Measurements from ENCODE around the gene NUP214.

DNA sequence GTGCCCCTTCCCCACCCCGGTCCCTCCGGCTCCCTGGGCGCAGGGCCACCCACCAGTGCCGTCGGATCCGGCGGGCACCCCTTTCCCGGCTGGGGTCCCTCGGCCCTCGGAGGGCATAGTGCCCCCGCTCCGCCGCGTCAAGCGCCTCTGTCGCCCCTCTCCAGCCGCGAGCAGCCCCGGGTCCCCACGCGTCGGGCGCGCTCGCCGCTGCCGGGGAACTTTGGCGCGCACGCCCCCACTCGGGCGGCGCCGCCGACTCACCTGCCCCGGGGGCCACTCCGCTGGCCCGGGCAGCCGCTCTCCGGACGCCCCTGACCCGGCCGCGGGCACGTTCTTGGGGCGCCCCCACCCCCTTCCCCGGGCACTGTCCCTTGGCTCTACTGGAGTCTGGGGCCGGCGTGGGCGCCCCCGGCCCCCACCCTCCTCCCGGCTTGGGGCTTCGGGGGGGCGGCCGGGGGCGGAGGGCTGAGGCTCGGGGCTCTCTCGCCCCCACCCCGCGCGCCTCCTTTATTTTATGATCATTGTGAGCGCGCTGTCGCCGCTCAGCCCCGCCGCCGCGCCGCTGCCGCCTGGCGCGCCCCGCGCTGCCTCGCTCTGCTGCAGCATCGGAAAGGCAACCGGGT lies 152.0 kb downstream of the NUP214 start:
- TF ChIP-seq, protein P1, sequence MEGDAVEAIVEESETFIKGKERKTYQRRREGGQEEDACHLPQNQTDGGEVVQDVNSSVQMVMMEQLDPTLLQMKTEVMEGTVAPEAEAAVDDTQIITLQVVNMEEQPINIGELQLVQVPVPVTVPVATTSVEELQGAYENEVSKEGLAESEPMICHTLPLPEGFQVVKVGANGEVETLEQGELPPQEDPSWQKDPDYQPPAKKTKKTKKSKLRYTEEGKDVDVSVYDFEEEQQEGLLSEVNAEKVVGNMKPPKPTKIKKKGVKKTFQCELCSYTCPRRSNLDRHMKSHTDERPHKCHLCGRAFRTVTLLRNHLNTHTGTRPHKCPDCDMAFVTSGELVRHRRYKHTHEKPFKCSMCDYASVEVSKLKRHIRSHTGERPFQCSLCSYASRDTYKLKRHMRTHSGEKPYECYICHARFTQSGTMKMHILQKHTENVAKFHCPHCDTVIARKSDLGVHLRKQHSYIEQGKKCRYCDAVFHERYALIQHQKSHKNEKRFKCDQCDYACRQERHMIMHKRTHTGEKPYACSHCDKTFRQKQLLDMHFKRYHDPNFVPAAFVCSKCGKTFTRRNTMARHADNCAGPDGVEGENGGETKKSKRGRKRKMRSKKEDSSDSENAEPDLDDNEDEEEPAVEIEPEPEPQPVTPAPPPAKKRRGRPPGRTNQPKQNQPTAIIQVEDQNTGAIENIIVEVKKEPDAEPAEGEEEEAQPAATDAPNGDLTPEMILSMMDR (IDR thresholded peaks at IDR 0.05 in 2 of 3, conservative IDR thresholded peaks at IDR 0.05 in 1 of 3; ENCODE audit: borderline replicate concordance in 1 of 3, insufficient read depth in 1 of 3, low read depth in 2 of 3, low read length in 2 of 3): no peak
- TF ChIP-seq EZH2 (IDR thresholded peaks at IDR 0.05) (no peak), POLR2A (IDR thresholded peaks at IDR 0.05; ENCODE audit: borderline replicate concordance, extremely low read depth, insufficient read depth, insufficient read length) (no peak), RAD21 (IDR thresholded peaks at IDR 0.05; ENCODE audit: low read depth) (no peak), POLR2AphosphoS5 (IDR thresholded peaks at IDR 0.05; ENCODE audit: low read depth, low read length) (no peak), SIN3A (IDR thresholded peaks at IDR 0.05; ENCODE audit: low read depth) (no peak), SRF (IDR thresholded peaks at IDR 0.05; ENCODE audit: low read depth) (no peak), ZNF274 (IDR thresholded peaks at IDR 0.05; ENCODE audit: low read depth, low read length) (no peak), FOSL1 (IDR thresholded peaks at IDR 0.05; ENCODE audit: low read depth) (no peak)
- TF ChIP-seq, protein P2, sequence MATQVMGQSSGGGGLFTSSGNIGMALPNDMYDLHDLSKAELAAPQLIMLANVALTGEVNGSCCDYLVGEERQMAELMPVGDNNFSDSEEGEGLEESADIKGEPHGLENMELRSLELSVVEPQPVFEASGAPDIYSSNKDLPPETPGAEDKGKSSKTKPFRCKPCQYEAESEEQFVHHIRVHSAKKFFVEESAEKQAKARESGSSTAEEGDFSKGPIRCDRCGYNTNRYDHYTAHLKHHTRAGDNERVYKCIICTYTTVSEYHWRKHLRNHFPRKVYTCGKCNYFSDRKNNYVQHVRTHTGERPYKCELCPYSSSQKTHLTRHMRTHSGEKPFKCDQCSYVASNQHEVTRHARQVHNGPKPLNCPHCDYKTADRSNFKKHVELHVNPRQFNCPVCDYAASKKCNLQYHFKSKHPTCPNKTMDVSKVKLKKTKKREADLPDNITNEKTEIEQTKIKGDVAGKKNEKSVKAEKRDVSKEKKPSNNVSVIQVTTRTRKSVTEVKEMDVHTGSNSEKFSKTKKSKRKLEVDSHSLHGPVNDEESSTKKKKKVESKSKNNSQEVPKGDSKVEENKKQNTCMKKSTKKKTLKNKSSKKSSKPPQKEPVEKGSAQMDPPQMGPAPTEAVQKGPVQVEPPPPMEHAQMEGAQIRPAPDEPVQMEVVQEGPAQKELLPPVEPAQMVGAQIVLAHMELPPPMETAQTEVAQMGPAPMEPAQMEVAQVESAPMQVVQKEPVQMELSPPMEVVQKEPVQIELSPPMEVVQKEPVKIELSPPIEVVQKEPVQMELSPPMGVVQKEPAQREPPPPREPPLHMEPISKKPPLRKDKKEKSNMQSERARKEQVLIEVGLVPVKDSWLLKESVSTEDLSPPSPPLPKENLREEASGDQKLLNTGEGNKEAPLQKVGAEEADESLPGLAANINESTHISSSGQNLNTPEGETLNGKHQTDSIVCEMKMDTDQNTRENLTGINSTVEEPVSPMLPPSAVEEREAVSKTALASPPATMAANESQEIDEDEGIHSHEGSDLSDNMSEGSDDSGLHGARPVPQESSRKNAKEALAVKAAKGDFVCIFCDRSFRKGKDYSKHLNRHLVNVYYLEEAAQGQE (IDR thresholded peaks at IDR 0.05; ENCODE audit: low read depth): no peak
- TF ChIP-seq, protein P3, sequence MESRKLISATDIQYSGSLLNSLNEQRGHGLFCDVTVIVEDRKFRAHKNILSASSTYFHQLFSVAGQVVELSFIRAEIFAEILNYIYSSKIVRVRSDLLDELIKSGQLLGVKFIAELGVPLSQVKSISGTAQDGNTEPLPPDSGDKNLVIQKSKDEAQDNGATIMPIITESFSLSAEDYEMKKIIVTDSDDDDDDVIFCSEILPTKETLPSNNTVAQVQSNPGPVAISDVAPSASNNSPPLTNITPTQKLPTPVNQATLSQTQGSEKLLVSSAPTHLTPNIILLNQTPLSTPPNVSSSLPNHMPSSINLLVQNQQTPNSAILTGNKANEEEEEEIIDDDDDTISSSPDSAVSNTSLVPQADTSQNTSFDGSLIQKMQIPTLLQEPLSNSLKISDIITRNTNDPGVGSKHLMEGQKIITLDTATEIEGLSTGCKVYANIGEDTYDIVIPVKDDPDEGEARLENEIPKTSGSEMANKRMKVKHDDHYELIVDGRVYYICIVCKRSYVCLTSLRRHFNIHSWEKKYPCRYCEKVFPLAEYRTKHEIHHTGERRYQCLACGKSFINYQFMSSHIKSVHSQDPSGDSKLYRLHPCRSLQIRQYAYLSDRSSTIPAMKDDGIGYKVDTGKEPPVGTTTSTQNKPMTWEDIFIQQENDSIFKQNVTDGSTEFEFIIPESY (IDR thresholded peaks at IDR 0.05; ENCODE audit: extremely low read depth, insufficient replicate concordance, low read length): no peak
